IMR-90 (cell line): Measurements from ENCODE around the gene ARHGAP35. TPM values are rescaled to one million over a fixed set of nuclear protein-coding genes. Genes with fewer than 3 reads are reported as not detected.

Source experiments
- ATAC-seq: fragments of 200-7000 bp; cut with Tn5 transposase; 2 replicates; pipeline ENCODE4 v1.9.1; 2020; ENCODE audit warnings: low read depth, mild to moderate bottlenecking, moderate library complexity
- BruUV-seq: library from RNA; stranded (reverse); fragments of 400-500 nt; replicated peaks from 2 replicates; lab custom pipeline; 2021; lab: Mats Ljungman, UMichigan
- CTCF ChIA-PET: fragments of 300-600 bp; formaldehyde crosslinking; extraction: SDS; loops from one replicate; lab custom pipeline; 2021; ENCODE audit warnings: antibody characterized with exemption; lab: Yijun Ruan, JAX
- POLR2A ChIA-PET: fragments of 300-600 bp; sonication (Branson Sonifier 250); formaldehyde crosslinking; loops from one replicate; lab custom pipeline; 2022; ENCODE audit warnings: antibody characterized with exemption; ENCODE audit not compliant: unreplicated experiment; lab: Charles Lee
- DNase-seq: peaks from one replicate; pipeline ENCODE4 v3.0.0; 2013
- H2AFZ ChIP-seq: replicated peaks from 2 replicates; pipeline ENCODE3; 2013; ENCODE audit warnings: low read length, mild to moderate bottlenecking; ENCODE audit not compliant: poor library complexity
- H2AK5ac ChIP-seq: 2 replicates; pipeline ENCODE4 v1.6.1; 2013; ENCODE audit warnings: low read depth, low read length, inconsistent platforms
- H2AK9ac ChIP-seq: replicated peaks from 2 replicates; pipeline ENCODE3; 2013; ENCODE audit warnings: mild to moderate bottlenecking, low read depth, low read length, moderate library complexity; ENCODE audit not compliant: poor library complexity
- H2BK120ac ChIP-seq: 2 replicates; pipeline ENCODE4 v1.6.1; 2013; ENCODE audit warnings: low read depth, low read length, inconsistent platforms
- H2BK15ac ChIP-seq: 3 replicates; pipeline ENCODE4 v1.6.1; 2013; ENCODE audit warnings: low read depth, low read length, inconsistent platforms
- H2BK20ac ChIP-seq: 2 replicates; pipeline ENCODE4 v1.6.1; 2013; ENCODE audit warnings: low read depth, mild to moderate bottlenecking, inconsistent platforms, low read length, moderate library complexity
- H2BK5ac ChIP-seq: 2 replicates; pipeline ENCODE4 v1.6.1; 2013; ENCODE audit warnings: mild to moderate bottlenecking, low read depth, low read length, inconsistent platforms; ENCODE audit not compliant: poor library complexity, severe bottlenecking
- H3K14ac ChIP-seq: replicated peaks from 2 replicates; pipeline ENCODE4 v1.6.1; 2013; ENCODE audit warnings: low read depth, low read length, inconsistent platforms
- H3K18ac ChIP-seq: 2 replicates; pipeline ENCODE4 v1.6.1; 2013; ENCODE audit warnings: low read depth, low read length, control low read depth
- H3K23ac ChIP-seq: 2 replicates; pipeline ENCODE4 v1.6.1; 2013; ENCODE audit warnings: low read depth, low read length, inconsistent platforms
- H3K27ac ChIP-seq: 2 replicates; pipeline ENCODE4 v1.5.1; 2013; ENCODE audit warnings: mild to moderate bottlenecking, control low read depth, low read length; ENCODE audit not compliant: insufficient read depth
- H3K27me3 ChIP-seq: 2 replicates; pipeline ENCODE4 v1.6.1; 2013; ENCODE audit warnings: low read length; ENCODE audit not compliant: control insufficient read depth, insufficient read depth
- H3K36me3 ChIP-seq: 2 replicates; pipeline ENCODE4 v1.6.1; 2013; ENCODE audit warnings: low read length, mixed read lengths; ENCODE audit not compliant: control insufficient read depth, insufficient read depth
- H3K4ac ChIP-seq: 2 replicates; pipeline ENCODE4 v1.6.1; 2013; ENCODE audit warnings: low read depth, low read length, inconsistent platforms
- H3K4me1 ChIP-seq: 2 replicates; pipeline ENCODE4 v1.6.1; 2013; ENCODE audit warnings: low read length, mixed read lengths; ENCODE audit not compliant: control insufficient read depth, insufficient read depth
- H3K4me2 ChIP-seq: 2 replicates; pipeline ENCODE4 v1.6.1; 2013; ENCODE audit warnings: low read depth, mild to moderate bottlenecking, control low read depth, low read length, moderate library complexity
- H3K4me3 ChIP-seq: 2 replicates; pipeline ENCODE4 v1.5.1; 2013; ENCODE audit warnings: low read depth, mild to moderate bottlenecking, control low read depth, low read length, moderate library complexity; ENCODE audit not compliant: insufficient read depth
- H3K56ac ChIP-seq: 2 replicates; pipeline ENCODE4 v1.6.1; 2013; ENCODE audit warnings: low read length, inconsistent platforms; ENCODE audit not compliant: insufficient read depth; ENCODE audit errors: extremely low read depth
- H3K79me1 ChIP-seq, 2 experiments: 2 replicates each; pipeline ENCODE4 v1.6.1; 2013; ENCODE audit warnings: low read length in 2 of 2, inconsistent platforms in 1 of 2, low read depth in 1 of 2
- H3K9ac ChIP-seq: 2 replicates; pipeline ENCODE4 v1.6.1; 2013; ENCODE audit warnings: low read depth, low read length, control low read depth
- H3K9me1 ChIP-seq: 2 replicates; pipeline ENCODE4 v1.6.1; 2013; ENCODE audit warnings: low read length, inconsistent platforms; ENCODE audit not compliant: insufficient read depth
- H3K9me3 ChIP-seq: 2 replicates; pipeline ENCODE4 v1.6.1; 2013; ENCODE audit warnings: low read length; ENCODE audit not compliant: control insufficient read depth, insufficient read depth
- H4K20me1 ChIP-seq: 2 replicates; pipeline ENCODE4 v1.6.1; 2013; ENCODE audit warnings: low read length, inconsistent platforms; ENCODE audit not compliant: insufficient read depth
- H4K5ac ChIP-seq: 2 replicates; pipeline ENCODE4 v1.6.1; 2013; ENCODE audit warnings: mild to moderate bottlenecking, low read depth, low read length, control low read depth
- H4K8ac ChIP-seq, 2 experiments: 2 replicates each; pipeline ENCODE4 v1.6.1; 2013; ENCODE audit warnings: low read depth in 2 of 2, low read length in 2 of 2, control low read depth in 1 of 2, inconsistent platforms in 1 of 2
- H4K91ac ChIP-seq: 2 replicates; pipeline ENCODE4 v1.6.1; 2013; ENCODE audit warnings: low read depth, low read length, inconsistent platforms; ENCODE audit not compliant: insufficient read depth
- BHLHE40 ChIP-seq: fragments of 150-350 bp; IDR thresholded peaks from 2 replicates; pipeline ENCODE4 v1.6.1; 2016; ENCODE audit warnings: mild to moderate bottlenecking, low read depth, low read length
- CEBPB ChIP-seq: IDR thresholded peaks from 2 replicates; pipeline ENCODE4 v1.6.1; 2012; ENCODE audit warnings: low read depth, low read length, improper control_type of control experiment
- CHD1 ChIP-seq: IDR thresholded peaks from 2 replicates; pipeline ENCODE4 v1.6.1; 2012; ENCODE audit warnings: low read depth, low read length, improper control_type of control experiment
- CTCF ChIP-seq: conservative IDR thresholded peaks from 2 replicates; pipeline ENCODE4 v1.5.1; 2012; ENCODE audit warnings: mild to moderate bottlenecking, low read depth, low read length, improper control_type of control experiment
- ELK1 ChIP-seq: fragments of 150-350 bp; IDR thresholded peaks from 2 replicates; pipeline ENCODE4 v1.6.1; 2016; ENCODE audit warnings: low read depth, mild to moderate bottlenecking, low read length, moderate library complexity, borderline replicate concordance
- FOS ChIP-seq: fragments of 150-350 bp; IDR thresholded peaks from 2 replicates; pipeline ENCODE4 v1.6.1; 2016; ENCODE audit warnings: low read depth, low read length
- MAFK ChIP-seq: IDR thresholded peaks from 2 replicates; pipeline ENCODE4 v1.6.1; 2012; ENCODE audit warnings: low read depth, low read length, improper control_type of control experiment
- MAZ ChIP-seq: IDR thresholded peaks from 2 replicates; pipeline ENCODE4 v1.6.1; 2012; ENCODE audit warnings: low read depth, mild to moderate bottlenecking, low read length, improper control_type of control experiment, moderate library complexity, borderline replicate concordance
- MXI1 ChIP-seq: IDR thresholded peaks from 2 replicates; pipeline ENCODE4 v1.6.1; 2012; ENCODE audit warnings: low read depth, mild to moderate bottlenecking, low read length, moderate library complexity, borderline replicate concordance
- NFE2L2 ChIP-seq: fragments of 150-350 bp; IDR thresholded peaks from 2 replicates; pipeline ENCODE4 v1.6.1; 2016; ENCODE audit warnings: low read depth, mild to moderate bottlenecking, low read length
- POLR2A ChIP-seq: IDR thresholded peaks from 2 replicates; pipeline ENCODE4 v1.6.1; 2012; ENCODE audit warnings: mild to moderate bottlenecking, low read depth, low read length
- RAD21 ChIP-seq: IDR thresholded peaks from 2 replicates; pipeline ENCODE4 v1.6.1; 2012; ENCODE audit warnings: low read length, improper control_type of control experiment
- RCOR1 ChIP-seq: IDR thresholded peaks from 2 replicates; pipeline ENCODE4 v1.6.1; 2012; ENCODE audit warnings: mild to moderate bottlenecking, low read length, improper control_type of control experiment; ENCODE audit not compliant: insufficient replicate concordance
- RFX5 ChIP-seq: IDR thresholded peaks from 2 replicates; pipeline ENCODE4 v1.8.0; 2012; ENCODE audit warnings: low read depth, mild to moderate bottlenecking, low read length, moderate library complexity
- SMC3 ChIP-seq: fragments of 150-350 bp; IDR thresholded peaks from 2 replicates; pipeline ENCODE4 v1.6.1; 2016; ENCODE audit warnings: low read depth, mild to moderate bottlenecking, antibody characterized with exemption, low read length, moderate library complexity
- USF2 ChIP-seq: fragments of 150-350 bp; IDR thresholded peaks from 2 replicates; pipeline ENCODE4 v1.6.1; 2017; ENCODE audit warnings: mild to moderate bottlenecking, antibody characterized with exemption, low read length, low read depth
- WGBS, 2 experiments: methylation state at CpG; one replicate each; pipeline versions ENCODE4 v1.1.5 to v1.1.7; 2013; ENCODE audit warnings: missing lambda C conversion rate in 2 of 2; ENCODE audit not compliant: insufficient read length in 1 of 2; ENCODE audit errors: extremely low coverage in 2 of 2; 5-methylcytosine and 5-hydroxymethylcytosine counted together
- dilution Hi-C: fragments of 300-500 bp; cut with HindIII; formaldehyde crosslinking; loops from one replicate; pipeline ENCODE4 v1.14.3; 2018; ENCODE audit warnings: low sequenced_read_pairs; ENCODE audit not compliant: unreplicated experiment
- in situ Hi-C: fragments of 300-500 bp; cut with MboI; formaldehyde crosslinking; loops from 3 replicates; pipeline ENCODE4 v1.14.3; 2019; ENCODE audit warnings: low sequenced_read_pairs, inconsistent platforms, mixed read lengths
- intact Hi-C: fragments of 100-400 bp; cut with micrococcal nuclease; formaldehyde crosslinking; loops from 2 replicates; pipeline ENCODE4 v1.10.0; 2022
- polyA plus RNA-seq, 3 experiments: library from polyadenylated mRNA; depleted of rRNA; stranded (reverse); fragments of >200 nt; gene quantifications; 2 replicates each; pipeline ENCODE4 v1.2.3, GENCODE V29; 2012; ENCODE audit warnings: low replicate concordance in 1 of 3
- total RNA-seq: library from RNA; depleted of rRNA; stranded (reverse); fragments of >200 nt; gene quantifications from 2 replicates; pipeline ENCODE4 v1.2.3, GENCODE V29; 2012

ARHGAP35 gene
- total and polyA plus RNA-seq, 2 of the 4 experiments (the other 2 are of a cell fraction): 16.4 to 29.0 TPM

GRCh38 chr19:46885411-46885810, 24.6 kb downstream of the ARHGAP35 start:
- H2BK15ac ChIP-seq: no peak overlapping the region
- no peaks in the 10 kb centered on the region for H3K27me3 ChIP-seq
- no peak overlapping the region for H3K27ac ChIP-seq
- DNase-seq: no peak
- H4K20me1 ChIP-seq: peaks cover 28% of the 10 kb centered on the region
- dilution Hi-C loops (no loop called here), in situ Hi-C loops (no loop called here), intact Hi-C loops (no loop called here)
- no TSS peak for BruUV-seq
- H2AK9ac ChIP-seq: no peak overlapping the region
- no peak for TF ChIP-seq BHLHE40
- no peak for TF ChIP-seq SMC3
- no peak for TF ChIP-seq CHD1
- TF ChIP-seq USF2: no peak
- no peak for TF ChIP-seq NFE2L2
- TF ChIP-seq FOS: no peak
- TF ChIP-seq RFX5: no peak
- TF ChIP-seq CTCF: no peak
- no peak for TF ChIP-seq RCOR1
- no peak for TF ChIP-seq ELK1
- no peak for TF ChIP-seq RAD21
- TF ChIP-seq CEBPB: no peak
- no peak for TF ChIP-seq MXI1
- TF ChIP-seq MAZ: no peak
- no peak for TF ChIP-seq POLR2A
- TF ChIP-seq MAFK: no peak
- H3K4ac ChIP-seq: no peak overlapping the region
- H3K4me3 ChIP-seq: no peak overlapping the region
- no peak overlapping the region for H3K23ac ChIP-seq
- H3K14ac ChIP-seq: no peak overlapping the region
- ATAC-seq: no peak
- H3K9me1 ChIP-seq: peaks cover 9% of the 10 kb centered on the region
- no peak overlapping the region for H2AFZ ChIP-seq
- no peaks in the 10 kb centered on the region for H3K9me3 ChIP-seq
- H3K79me1 ChIP-seq: peaks cover 47 to 90% of the 10 kb centered on the region in 2 experiments
- no peak overlapping the region for H3K4me2 ChIP-seq
- WGBS, 2 experiments: no CpG with 5 or more reads among the region's 2 CpGs
- H3K56ac ChIP-seq: no peak overlapping the region
- no peak overlapping the region for H2BK5ac ChIP-seq
- H4K91ac ChIP-seq: no peak overlapping the region
- no peak overlapping the region for H4K5ac ChIP-seq
- ChIA-PET POLR2A (interaction anchor here (0.6 kb wide), 1 partner anchor 61 kb away, joined by 3 read pairs; no protein-coding TSS in a partner anchor), CTCF (interaction anchor here (1.2 kb wide), 1 partner anchor 105 kb away, joined by 4 read pairs; no protein-coding TSS in a partner anchor)
- H3K9ac ChIP-seq: no peak overlapping the region
- no peaks in the 10 kb centered on the region for H3K4me1 ChIP-seq
- no peaks in the 10 kb centered on the region for H3K36me3 ChIP-seq
- no peak overlapping the region for H4K8ac ChIP-seq
- no peak overlapping the region for H2BK120ac ChIP-seq
- no peak overlapping the region for H3K18ac ChIP-seq
- no peak overlapping the region for H2AK5ac ChIP-seq
- H2BK20ac ChIP-seq: no peak overlapping the region
